Renal pelvis (tissue), 4 donors: Measurements from ENCODE around the gene TBX2. TPM values are rescaled to one million over a fixed set of nuclear protein-coding genes. Genes with fewer than 3 reads are reported as not detected.

Experiments
- DNase-seq: peaks from one replicate; pipeline ENCODE4 v3.0.0-alpha.2; 2013
- polyA plus RNA-seq, 3 donors: library from polyadenylated mRNA; unstranded; fragments of 120-200 nt; gene quantifications; one replicate each; pipeline ENCODE4 v1.2.1, GENCODE V29; 2013; ENCODE audit not compliant: insufficient read length in 3 of 3

The TBX2 gene
- polyA plus RNA-seq, 3 donors, result 90.0 to 111 (median 104) TPM

DNA sequence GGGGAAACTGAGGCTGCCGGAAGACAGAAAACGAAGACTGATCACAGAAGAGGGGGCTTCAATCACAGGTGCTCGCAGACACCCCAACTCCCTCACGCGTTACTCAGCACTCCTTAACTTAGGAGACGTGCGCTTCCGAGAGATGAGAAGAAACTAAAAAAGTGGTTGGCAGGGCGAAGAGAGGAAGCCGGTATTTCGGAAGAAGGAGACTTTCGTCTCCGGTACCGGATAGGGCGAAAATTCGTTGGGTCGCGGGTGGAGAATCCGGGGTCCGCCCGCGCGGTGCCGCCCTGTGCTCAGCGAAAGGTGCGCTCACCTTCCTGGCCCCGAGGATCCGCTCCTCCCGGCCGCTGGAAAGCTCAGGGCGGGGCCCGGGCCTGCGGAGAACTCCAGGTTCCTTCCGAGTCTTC, 917 bp upstream of the TBX2 start:
- DNase-seq, result no peak

DNA sequence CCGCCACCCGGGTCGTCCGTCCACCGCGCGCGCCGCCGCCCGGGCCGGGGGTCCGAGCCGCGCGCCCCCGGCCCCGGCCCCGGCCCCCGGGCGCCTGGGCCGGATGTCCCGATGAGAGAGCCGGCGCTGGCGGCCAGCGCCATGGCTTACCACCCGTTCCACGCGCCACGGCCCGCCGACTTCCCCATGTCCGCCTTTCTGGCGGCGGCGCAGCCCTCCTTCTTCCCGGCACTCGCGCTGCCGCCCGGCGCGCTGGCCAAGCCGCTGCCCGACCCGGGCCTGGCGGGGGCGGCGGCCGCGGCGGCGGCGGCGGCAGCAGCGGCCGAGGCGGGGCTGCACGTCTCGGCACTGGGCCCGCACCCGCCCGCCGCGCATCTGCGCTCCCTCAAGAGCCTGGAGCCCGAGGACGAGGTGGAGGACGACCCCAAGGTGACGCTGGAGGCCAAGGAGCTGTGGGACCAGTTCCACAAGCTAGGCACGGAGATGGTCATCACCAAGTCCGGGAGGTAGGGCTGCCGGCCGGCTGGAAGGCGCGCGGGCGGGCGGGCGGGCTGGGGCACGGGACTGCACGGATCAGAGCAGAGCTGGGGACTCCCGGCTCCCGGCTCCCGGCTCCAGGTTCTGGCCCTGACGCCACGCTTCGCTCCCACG, 548 bp downstream of the TBX2 start:
- no peak for DNase-seq

DNA sequence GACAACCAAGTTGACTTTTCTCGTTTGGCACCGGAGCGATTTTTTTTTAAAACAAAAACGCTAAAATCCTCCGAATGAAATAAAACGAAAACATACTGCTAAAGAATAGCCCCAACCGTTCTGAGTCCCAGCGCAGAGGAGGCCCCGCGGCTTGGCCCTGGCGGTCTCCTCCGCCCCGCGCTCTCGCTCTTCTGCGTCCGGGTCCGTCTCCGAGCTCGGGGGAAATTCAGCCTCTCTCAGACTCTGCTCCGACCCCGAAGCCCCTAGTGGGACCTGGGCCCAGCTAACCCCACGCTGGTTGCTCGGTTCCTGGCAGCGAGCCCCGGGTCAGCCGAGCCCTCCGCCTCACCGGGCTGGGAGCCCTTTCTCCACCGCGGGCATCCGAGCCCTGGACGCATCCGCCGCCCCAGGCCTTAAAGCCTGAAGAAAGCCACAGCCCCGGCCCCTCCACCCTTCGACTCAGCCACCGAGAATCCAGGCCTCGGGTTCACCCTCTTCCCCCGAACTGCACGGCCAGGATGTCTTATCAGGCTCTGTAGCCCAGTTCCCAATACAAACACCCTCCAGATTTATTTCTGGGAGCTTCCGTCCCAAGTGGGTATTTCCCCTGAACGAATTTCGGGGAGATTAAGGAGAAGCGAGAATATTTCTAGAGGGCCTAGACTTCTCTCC, 1.2 kb downstream of the TBX2 start:
- DNase-seq, result no peak

DNA sequence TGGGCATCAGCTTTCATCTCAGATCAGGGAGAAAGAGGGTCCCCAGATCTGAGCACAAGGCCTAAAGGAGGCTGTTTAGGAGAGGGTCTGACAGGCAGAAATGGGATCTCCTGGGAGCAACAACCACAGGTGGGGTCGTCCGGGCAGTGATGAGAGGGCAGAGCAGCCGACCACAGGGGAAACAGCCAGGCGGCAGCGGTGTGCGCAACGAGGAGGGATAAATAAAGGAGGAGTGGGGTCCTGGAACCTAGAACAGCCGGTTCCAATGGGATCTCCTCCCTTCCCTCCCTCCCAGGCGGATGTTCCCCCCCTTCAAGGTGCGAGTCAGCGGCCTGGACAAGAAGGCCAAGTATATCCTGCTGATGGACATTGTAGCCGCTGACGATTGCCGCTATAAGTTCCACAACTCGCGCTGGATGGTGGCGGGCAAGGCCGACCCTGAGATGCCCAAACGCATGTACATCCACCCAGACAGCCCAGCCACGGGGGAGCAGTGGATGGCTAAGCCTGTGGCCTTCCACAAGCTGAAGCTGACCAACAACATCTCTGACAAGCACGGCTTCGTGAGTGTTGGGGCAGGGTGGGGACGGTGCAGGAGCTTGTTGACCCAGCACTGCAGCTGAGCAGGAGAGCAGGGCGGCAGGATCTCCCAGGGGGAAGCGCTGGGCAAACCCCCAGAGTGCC, 1.9 kb downstream of the TBX2 start:
- DNase-seq, result no peak

DNA sequence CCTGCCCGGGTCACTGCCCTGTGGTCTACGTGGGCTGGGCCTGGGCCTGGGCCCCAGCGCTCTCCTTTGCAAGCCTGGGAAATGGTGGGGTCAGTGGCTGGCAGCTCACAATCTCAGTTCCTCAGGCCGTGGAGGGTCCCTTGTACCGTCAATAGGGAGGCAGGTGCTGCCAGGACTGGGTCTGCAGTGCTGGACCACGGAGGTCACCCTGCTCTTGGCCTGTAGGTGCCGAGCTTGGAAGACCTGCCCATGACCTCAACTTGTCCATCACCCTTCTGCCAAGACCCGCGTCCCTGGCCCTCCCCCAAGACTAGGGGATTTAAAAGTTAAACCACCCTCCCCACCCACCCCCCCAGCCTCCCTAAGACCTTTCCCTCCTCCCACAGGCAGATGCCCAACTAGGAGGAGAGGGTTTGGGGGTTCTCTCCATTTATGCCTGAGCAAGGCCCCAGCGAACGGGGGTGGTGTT, 2.5 kb downstream of the TBX2 start:
- DNase-seq, result no peak

DNA sequence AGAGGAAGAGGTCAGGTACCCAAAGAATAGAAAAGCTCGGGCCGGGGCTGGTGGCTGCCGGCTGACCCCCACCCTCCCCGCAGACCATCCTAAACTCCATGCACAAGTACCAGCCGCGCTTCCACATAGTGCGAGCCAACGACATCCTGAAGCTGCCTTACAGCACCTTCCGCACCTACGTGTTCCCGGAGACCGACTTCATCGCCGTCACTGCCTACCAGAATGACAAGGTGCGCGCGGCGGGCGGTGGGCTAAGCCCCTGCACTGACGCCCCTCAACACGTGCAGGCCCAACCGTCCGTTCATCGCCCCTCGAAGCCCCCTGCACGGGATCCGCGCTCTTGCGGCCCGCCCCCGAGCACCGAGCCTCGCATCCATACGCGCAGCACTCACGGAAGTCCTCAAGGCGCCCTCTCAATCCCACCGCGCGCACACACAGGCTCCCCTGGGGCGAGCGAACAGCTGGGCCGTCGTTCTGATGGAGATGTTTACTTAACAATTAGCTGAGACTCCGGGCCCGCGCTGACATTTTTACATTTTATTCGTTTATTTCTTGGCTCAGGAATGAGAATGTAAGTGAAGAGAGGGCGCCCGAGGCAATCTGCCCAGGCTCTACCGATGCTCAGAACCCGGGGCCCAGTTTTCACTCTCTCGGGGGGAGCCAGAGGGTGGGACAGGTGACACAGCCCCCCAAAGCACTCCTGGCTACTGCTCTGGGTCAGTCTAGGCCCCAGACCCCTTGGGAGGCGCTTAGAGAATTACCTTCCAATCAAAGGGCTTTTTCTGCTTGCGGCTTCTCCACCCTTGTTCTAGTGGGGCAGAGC, 3.5 kb downstream of the TBX2 start:
- no peak for DNase-seq

DNA sequence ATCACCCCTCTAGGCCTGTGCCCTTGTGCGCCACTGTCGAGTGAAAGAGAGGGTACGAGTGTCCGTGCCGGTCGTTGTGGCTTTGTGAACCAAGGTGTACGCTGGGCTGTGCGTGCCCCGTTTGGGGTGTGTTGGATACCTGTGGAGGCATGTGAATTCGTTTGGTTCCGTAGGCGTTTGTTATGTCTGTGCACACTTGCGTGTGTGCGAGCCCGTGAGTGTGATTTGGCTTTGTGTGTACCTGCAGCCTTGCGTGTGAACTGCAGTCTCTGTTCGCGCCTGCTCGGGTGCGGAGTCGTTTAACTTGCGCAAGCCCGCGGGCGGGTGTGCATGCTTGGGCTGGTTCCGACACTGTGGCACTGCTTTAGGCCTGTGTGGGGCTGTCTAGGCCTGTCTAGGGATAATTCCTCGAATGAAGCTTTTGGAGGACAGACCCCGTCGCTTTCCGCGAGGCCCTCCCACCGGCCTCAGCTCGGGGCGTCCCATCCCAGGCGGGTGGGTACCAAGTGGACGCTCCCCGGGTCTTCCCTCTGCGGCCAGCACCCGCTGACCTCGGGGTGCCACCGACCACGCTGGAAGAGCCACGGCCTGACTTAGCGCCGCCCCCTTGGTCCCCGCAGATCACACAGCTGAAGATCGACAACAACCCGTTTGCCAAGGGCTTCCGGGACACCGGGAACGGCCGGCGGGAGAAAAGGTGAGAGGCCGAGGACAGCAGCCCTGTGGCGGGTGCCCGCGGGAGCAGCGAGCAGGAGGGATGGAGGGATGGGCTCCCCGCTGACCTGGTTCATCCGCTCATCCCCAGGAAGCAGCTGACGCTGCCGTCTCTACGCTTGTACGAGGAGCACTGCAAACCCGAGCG, 4.4 kb downstream of the TBX2 start:
- DNase-seq, result no peak

DNA sequence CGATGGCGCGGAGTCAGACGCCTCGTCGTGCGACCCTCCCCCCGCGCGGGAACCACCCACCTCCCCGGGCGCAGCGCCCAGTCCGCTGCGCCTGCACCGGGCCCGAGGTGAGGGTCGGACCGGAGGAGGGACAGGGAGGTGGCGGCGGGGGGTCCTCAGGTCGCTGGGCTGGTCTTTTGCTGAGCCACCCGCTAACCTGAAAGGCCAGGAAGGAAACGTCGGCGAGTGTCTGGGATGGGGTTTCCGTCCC, 4.9 kb downstream of the TBX2 start:
- DNase-seq, result no peak

DNA sequence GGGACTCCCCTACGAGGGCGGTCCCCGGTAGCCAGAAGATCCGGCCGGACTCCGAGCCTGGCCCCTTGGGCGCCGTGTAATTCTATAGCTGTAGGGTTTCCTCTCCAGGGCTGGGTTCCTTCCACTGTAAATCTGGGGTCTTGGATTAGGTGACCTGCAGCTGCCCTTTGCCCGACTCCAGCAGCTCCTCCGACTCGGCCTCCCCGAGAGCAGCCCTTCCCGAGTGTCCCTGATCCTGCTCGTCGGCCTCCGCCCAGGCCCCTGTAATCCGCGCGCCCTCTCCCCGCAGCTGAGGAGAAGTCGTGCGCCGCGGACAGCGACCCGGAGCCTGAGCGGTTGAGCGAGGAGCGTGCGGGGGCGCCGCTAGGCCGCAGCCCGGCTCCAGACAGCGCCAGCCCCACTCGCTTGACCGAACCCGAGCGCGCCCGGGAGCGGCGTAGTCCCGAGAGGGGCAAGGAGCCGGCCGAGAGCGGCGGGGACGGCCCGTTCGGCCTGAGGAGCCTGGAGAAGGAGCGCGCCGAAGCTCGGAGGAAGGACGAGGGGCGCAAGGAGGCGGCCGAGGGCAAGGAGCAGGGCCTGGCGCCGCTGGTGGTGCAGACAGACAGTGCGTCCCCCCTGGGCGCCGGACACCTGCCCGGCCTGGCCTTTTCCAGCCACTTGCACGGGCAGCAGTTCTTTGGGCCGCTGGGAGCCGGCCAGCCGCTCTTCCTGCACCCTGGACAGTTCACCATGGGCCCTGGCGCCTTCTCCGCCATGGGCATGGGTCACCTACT, 5.5 kb downstream of the TBX2 start:
- no peak for DNase-seq

DNA sequence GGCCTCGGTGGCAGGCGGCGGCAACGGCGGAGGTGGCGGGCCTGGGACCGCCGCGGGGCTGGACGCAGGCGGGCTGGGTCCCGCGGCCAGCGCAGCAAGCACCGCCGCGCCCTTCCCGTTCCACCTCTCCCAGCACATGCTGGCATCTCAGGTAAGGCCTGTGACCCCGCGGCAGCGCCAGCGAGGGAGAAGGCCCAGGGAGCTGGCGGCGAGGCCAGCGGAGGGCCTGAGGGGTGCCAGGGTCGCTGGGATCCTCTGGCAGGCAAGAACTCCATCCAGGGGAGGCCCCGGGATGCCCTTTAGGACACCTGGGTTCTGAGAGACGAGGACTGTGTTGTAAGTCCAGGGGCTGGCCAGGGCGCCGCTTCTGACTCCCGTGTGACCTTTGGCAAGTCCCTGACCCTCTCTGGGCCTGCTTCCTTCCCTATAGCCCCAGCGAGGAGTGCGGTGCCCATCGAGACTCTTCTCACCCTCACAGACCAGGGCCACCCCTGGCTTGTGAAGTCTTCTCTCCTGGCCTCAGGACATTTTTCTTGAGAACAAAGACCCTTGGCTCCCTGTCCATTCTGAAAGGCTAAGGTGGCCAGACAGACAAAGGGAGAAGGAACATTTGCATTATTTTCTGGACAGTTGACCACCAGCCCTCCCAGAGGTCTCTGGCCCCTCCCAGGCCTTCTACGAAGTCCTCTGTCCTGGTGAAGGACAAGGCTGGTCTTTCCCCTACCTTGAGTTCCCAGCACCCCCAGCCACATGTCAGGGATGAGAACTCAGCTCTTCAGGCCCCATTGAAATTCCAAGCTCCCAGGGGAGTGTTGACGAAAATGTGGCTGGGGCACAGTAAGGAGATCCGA, 6.3 kb downstream of the TBX2 start:
- DNase-seq, result no peak

DNA sequence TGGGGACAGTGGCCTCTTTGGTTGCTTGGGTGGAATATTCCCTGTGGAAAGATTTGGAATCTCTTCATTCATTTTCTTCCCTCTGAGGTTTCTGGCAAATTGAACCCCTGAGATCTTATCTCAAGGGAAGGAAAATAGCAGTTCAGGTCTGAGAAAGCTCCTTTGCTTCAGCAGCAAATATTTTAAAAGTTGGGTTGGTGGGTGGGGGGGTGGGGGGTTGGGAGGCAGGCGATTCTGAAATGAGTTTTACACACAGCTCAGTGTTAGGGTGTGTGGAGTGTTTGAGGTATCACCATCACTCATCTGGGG, 6.8 kb downstream of the TBX2 start:
- no peak for DNase-seq

DNA sequence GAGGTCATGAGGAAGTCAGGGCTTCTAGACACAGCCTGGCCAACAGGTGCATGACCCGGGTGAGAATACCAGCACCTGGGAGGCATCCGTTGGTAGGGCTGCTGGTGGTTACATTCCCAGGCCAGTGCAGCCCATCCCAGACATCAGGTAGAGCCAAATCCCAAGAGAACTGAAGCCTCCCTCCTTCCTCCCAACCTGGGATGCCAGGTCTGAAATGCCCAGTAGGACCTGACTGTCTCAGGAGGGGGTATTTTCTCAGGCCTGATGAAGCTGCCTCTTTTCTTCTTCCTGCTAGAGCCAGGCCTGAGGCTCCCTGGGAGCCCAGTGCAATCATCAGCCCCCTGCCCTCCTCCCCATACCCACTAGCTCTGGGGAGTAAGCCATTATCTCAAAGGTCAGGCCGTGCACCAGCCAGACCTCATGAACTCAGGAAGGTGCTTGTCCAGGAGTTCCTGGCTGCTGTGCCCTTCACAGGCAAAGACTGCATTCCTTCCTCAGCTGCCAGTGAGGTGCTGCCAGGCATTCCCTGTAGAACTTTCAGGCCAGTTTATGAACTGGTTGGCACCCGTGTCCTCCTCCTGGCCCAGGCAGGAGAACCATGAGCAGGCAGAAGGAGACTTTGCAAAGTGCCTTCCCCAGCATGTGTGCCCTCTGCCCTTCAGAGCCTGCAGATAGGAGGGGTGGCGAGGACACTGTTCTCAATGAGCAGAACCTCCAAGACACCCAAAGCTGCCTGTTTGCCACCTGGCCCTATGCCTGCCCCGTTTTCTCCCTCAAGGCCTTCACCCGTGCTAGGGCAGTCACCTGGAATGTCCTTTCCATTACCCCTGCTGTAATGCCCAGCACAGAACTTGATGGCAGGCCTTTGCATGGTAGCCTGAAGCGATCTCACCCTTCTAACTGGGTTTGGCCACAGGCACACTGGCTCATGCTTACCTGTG, 7.6 kb downstream of the TBX2 start:
- no peak for DNase-seq

DNA sequence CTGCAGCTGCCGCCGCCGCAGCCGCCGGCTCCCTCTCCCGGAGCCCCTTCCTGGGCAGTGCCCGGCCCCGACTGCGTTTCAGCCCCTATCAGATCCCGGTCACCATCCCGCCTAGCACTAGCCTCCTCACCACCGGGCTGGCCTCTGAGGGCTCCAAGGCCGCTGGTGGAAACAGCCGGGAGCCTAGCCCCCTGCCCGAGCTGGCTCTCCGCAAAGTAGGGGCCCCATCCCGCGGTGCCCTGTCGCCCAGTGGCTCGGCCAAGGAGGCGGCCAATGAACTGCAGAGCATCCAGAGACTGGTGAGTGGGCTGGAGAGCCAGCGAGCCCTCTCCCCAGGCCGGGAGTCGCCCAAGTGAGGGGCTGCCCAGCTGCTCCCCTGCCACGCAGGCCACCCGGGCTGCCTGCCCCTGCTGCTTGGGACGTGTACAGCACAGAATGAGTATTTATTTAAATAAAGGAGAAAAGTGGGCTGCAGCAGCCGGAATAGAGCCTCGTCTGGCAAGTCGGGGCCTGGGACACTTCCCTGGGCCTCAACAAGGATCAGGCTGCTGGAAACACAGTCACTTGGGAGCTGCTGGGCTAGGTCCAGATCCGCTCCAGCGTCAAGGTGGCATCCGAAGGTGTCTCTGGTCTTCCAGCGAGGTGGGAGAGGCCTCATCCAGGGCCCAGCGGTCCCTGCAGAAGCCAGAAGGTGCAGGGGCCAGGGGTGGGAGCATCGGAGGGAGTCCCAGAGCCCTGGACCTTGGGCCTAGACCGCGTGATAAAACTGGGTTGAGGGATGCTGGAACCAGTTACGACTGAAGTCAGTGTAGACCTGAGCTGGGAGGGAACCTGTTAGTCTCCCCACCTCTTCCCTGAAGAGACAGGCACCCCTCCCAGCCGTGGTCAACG, 8.8 kb downstream of the TBX2 start:
- no peak for DNase-seq

DNA sequence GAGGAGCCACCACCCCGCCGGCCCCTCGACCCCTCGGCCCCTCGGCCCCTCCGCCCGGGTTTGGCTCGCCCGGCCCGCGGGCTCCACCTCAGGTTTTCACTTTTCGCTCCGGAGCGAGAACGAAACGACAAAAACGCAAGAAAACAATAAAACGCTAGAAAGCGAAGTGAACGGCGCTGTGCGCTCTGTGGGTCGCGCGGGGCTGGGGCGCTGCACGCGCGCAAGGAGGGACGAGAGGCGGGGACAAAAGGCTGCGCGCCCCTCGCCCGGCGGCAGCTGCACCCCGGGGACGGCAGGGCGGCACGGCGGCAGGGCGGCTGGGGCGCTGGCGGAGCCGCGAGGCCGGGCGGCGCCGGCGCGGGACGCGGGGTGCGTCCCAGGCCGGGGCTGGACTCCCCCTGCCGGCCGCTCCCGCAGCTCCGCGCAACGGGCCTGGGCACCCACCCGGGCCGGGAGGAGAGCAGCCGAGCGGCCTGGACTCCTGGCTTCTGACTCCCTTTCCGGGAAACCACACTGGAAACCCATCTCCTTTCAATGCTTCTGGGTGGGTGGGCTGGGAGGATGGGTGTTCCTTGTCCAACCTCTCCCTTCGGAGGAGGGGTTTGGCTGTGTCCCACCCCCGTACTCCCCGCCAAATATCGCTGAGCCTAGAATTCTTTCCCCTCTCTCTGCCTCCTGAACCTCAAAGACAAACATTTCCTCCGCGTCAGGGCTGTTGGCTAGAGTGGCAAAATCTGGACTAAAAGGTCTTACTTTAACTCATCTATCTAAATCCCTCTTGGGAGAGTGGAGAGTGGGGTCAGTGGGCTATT, 9.9 kb downstream of the TBX2 start:
- no peak for DNase-seq

DNA sequence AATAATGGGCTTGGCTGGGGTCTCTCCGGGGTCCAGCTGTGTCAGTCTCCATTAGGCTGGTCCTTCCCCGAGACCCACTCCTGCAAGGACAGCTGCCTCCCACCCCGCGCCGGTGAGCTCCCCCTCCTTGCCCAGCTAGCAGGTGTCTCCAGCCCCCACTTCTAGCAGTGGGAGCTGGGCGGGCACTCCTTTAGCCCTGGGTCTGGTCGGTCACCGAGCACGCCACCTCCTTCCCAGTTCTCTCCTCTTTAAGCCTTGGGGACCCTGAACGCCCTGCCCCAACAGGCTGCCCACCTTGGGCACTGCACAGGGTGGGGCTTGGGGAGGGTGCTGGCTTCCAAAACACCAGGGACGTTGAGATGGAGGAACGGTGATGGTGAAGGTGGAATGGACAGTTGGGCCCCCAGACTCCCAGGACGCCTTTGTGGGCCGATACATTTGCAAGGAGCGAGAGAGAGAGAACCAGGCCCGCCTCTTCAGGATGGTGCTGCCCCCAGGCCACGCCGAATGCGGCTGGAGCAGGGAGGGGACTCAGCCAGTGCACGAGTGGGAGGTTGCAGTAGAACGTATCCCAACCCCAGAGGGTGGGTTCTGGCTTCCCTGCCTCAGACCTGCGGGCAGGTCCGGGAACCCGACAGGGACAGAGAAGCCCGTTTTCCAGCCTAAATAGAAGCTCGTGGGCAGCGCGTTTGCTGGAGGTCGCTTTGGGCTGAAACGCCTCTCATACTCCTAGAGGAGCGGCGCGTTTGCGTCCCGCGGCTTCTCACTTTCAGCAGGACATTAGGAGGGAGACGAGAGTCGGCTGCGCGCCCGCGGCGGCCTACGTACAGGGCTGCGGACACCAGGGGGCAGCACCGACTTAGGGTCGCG, 10.7 kb downstream of the TBX2 start:
- DNase-seq, result peak; percentile 84

DNA sequence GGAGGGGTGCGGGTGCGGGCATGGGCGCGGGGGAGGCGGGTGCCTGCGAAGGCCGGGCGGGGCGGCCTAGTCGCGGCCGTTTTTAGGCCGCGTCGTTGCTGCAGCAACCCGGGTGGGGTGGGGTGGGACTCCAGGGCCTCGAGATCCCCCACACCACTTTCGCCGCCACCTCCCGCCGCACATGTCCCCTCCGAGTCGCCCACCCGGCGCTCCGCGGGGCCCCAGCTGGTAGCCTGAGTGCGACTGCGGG, 11.3 kb downstream of the TBX2 start:
- DNase-seq, result no peak
